ENCODE results near the gene CD3E. TPM values are rescaled to one million over a fixed set of nuclear protein-coding genes. Genes with fewer than 3 reads are reported as not detected.

The CD3E gene
- total and polyA plus RNA-seq, 4 donors: 0.33 to 2.3 (median 1.8) TPM

DNA sequence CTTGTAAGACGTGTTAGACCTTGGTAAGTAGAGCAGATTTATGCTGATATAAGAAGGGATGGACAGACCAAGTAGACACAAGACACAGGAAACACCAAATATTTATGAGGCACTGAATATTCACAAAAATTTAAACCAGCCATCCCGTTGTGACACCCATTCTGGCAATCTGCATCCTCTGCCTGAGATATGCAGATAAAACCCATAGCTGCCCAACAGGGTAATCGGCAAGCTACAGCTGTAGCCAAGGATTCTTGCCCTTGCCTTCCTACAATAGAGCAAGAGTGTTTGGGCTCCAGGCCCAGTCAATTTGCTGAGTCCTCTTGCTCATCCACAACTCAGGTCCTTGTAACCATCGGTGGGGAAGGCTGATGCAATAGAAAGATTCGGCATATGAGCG is 21.9 kb upstream of the CD3E start:
- DNase-seq (ENCODE audit: low spot score): no peak
- Histone ChIP-seq H3K27me3 (ENCODE audit: control insufficient read depth in 4 of 4, insufficient read depth in 4 of 4, low read length in 3 of 4) (no peaks in the 10 kb centered on the region), H3K4me1 (ENCODE audit: control insufficient read depth in 4 of 4, insufficient read depth in 4 of 4, low read length in 3 of 4) (no peaks in the 10 kb centered on the region), H3K27ac (ENCODE audit: low read depth in 1 of 2, low read length in 2 of 2) (no peak overlapping the region), H3K9ac (ENCODE audit: low read depth in 1 of 2, low read length in 2 of 2) (no peak overlapping the region), H3K36me3 (ENCODE audit: control insufficient read depth in 4 of 4, insufficient read depth in 3 of 4, low read depth in 1 of 4, low read length in 3 of 4) (no peaks in the 10 kb centered on the region), H3K9me3 (ENCODE audit: control insufficient read depth in 4 of 4, low read length in 3 of 4) (no peaks in the 10 kb centered on the region), H3K4me3 (ENCODE audit: low read depth in 1 of 3, low read length in 3 of 3) (no peak overlapping the region)
- 79% methylated on average over 6 of the region's 6 CpGs for WGBS
- TF ChIP-seq FOXA1 (IDR thresholded peaks at IDR 0.05): no peak
- TF ChIP-seq, protein P1, sequence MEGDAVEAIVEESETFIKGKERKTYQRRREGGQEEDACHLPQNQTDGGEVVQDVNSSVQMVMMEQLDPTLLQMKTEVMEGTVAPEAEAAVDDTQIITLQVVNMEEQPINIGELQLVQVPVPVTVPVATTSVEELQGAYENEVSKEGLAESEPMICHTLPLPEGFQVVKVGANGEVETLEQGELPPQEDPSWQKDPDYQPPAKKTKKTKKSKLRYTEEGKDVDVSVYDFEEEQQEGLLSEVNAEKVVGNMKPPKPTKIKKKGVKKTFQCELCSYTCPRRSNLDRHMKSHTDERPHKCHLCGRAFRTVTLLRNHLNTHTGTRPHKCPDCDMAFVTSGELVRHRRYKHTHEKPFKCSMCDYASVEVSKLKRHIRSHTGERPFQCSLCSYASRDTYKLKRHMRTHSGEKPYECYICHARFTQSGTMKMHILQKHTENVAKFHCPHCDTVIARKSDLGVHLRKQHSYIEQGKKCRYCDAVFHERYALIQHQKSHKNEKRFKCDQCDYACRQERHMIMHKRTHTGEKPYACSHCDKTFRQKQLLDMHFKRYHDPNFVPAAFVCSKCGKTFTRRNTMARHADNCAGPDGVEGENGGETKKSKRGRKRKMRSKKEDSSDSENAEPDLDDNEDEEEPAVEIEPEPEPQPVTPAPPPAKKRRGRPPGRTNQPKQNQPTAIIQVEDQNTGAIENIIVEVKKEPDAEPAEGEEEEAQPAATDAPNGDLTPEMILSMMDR (IDR thresholded peaks at IDR 0.05; ENCODE audit: low read depth, low read length, missing input control): no peak
- no peak for TF ChIP-seq JUND (IDR thresholded peaks at IDR 0.05)
- no peak for TF ChIP-seq YY1 (IDR thresholded peaks at IDR 0.05)
- TF ChIP-seq SP1 (IDR thresholded peaks at IDR 0.05): no peak
- TF ChIP-seq RXRA (IDR thresholded peaks at IDR 0.05): no peak
- TF ChIP-seq, protein P2, sequence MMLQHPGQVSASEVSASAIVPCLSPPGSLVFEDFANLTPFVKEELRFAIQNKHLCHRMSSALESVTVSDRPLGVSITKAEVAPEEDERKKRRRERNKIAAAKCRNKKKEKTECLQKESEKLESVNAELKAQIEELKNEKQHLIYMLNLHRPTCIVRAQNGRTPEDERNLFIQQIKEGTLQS (IDR thresholded peaks at IDR 0.05): no peak
- TF ChIP-seq, protein P3, sequence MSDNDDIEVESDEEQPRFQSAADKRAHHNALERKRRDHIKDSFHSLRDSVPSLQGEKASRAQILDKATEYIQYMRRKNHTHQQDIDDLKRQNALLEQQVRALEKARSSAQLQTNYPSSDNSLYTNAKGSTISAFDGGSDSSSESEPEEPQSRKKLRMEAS (IDR thresholded peaks at IDR 0.05): no peak

DNA sequence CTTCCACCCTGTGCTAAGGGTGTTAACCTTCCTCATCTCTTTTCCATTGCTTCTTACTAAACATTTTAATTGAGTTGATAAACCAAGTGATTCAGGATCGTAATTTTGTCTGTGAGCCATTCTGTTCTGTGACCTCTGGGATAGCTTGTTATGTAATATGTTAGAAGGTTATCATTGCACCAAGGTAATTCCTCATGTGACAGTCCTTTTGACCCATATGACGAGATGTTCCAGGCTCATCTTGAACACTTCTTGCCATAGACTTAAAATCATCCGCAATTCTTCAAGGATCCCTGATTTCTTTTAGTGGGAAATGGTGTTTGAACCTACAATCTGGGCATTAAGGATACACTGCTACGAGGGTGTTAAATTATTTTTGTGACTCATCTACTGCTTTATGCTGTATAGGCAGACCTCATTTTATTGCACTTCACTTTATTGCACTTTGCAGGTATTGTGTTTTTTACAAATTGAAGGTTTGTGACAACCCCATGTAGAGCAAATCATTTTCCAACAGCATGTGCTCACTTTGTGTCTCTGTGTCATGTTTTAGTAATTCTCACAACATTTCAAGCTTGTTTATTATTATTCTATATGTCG is 21.4 kb upstream of the CD3E start:
- H3K4me1 ChIP-seq (ENCODE audit: control insufficient read depth in 4 of 4, insufficient read depth in 4 of 4, low read length in 3 of 4): no peaks in the 10 kb centered on the region
- no peak for DNase-seq (ENCODE audit: low spot score)

More for the DNA sequence above, 21.4 kb upstream of the CD3E start:
- no peaks in the 10 kb centered on the region for H3K9me3 ChIP-seq (ENCODE audit: control insufficient read depth in 4 of 4, low read length in 3 of 4)
- H3K27me3 ChIP-seq (ENCODE audit: control insufficient read depth in 4 of 4, insufficient read depth in 4 of 4, low read length in 3 of 4): no peaks in the 10 kb centered on the region
- WGBS: 56% methylated on average over 5 of the region's 5 CpGs
- no peak for TF ChIP-seq TAF1 (conservative IDR thresholded peaks at IDR 0.05)
- TF ChIP-seq, protein P2 (IDR thresholded peaks at IDR 0.05): no peak
- no peak for TF ChIP-seq YY1 (IDR thresholded peaks at IDR 0.05)
- TF ChIP-seq RAD21 (IDR thresholded peaks at IDR 0.05): no peak
- TF ChIP-seq JUND (IDR thresholded peaks at IDR 0.05): no peak
- TF ChIP-seq FOXA2 (IDR thresholded peaks at IDR 0.05): no peak
- TF ChIP-seq, protein P4, sequence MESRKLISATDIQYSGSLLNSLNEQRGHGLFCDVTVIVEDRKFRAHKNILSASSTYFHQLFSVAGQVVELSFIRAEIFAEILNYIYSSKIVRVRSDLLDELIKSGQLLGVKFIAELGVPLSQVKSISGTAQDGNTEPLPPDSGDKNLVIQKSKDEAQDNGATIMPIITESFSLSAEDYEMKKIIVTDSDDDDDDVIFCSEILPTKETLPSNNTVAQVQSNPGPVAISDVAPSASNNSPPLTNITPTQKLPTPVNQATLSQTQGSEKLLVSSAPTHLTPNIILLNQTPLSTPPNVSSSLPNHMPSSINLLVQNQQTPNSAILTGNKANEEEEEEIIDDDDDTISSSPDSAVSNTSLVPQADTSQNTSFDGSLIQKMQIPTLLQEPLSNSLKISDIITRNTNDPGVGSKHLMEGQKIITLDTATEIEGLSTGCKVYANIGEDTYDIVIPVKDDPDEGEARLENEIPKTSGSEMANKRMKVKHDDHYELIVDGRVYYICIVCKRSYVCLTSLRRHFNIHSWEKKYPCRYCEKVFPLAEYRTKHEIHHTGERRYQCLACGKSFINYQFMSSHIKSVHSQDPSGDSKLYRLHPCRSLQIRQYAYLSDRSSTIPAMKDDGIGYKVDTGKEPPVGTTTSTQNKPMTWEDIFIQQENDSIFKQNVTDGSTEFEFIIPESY (IDR thresholded peaks at IDR 0.05): no peak
- TF ChIP-seq GABPA (IDR thresholded peaks at IDR 0.05 in 1 of 2, conservative IDR thresholded peaks at IDR 0.05 in 1 of 2): no peak
- TF ChIP-seq EGR1 (IDR thresholded peaks at IDR 0.05; ENCODE audit: low read depth in 2 of 2): no peak
- TF ChIP-seq, protein P3 (IDR thresholded peaks at IDR 0.05): no peak
- no peak for TF ChIP-seq HNF4G (IDR thresholded peaks at IDR 0.05)
- TF ChIP-seq NR2F2 (IDR thresholded peaks at IDR 0.05): no peak
- no peak for TF ChIP-seq SP1 (IDR thresholded peaks at IDR 0.05)
- TF ChIP-seq, protein P5, sequence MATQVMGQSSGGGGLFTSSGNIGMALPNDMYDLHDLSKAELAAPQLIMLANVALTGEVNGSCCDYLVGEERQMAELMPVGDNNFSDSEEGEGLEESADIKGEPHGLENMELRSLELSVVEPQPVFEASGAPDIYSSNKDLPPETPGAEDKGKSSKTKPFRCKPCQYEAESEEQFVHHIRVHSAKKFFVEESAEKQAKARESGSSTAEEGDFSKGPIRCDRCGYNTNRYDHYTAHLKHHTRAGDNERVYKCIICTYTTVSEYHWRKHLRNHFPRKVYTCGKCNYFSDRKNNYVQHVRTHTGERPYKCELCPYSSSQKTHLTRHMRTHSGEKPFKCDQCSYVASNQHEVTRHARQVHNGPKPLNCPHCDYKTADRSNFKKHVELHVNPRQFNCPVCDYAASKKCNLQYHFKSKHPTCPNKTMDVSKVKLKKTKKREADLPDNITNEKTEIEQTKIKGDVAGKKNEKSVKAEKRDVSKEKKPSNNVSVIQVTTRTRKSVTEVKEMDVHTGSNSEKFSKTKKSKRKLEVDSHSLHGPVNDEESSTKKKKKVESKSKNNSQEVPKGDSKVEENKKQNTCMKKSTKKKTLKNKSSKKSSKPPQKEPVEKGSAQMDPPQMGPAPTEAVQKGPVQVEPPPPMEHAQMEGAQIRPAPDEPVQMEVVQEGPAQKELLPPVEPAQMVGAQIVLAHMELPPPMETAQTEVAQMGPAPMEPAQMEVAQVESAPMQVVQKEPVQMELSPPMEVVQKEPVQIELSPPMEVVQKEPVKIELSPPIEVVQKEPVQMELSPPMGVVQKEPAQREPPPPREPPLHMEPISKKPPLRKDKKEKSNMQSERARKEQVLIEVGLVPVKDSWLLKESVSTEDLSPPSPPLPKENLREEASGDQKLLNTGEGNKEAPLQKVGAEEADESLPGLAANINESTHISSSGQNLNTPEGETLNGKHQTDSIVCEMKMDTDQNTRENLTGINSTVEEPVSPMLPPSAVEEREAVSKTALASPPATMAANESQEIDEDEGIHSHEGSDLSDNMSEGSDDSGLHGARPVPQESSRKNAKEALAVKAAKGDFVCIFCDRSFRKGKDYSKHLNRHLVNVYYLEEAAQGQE (IDR thresholded peaks at IDR 0.05): no peak
- TF ChIP-seq, protein P1 (IDR thresholded peaks at IDR 0.05; ENCODE audit: low read depth, low read length, missing input control): no peak
- TF ChIP-seq FOXA1 (IDR thresholded peaks at IDR 0.05): no peak
- no peak for TF ChIP-seq RXRA (IDR thresholded peaks at IDR 0.05)
- TF ChIP-seq HNF4A (conservative IDR thresholded peaks at IDR 0.05): no peak
- H3K9ac ChIP-seq (ENCODE audit: low read depth in 1 of 2, low read length in 2 of 2): no peak overlapping the region
- H3K4me3 ChIP-seq (ENCODE audit: low read depth in 1 of 3, low read length in 3 of 3): no peak overlapping the region
- no peaks in the 10 kb centered on the region for H3K36me3 ChIP-seq (ENCODE audit: control insufficient read depth in 4 of 4, insufficient read depth in 3 of 4, low read depth in 1 of 4, low read length in 3 of 4)
- H3K27ac ChIP-seq (ENCODE audit: low read depth in 1 of 2, low read length in 2 of 2): no peak overlapping the region

Measured in liver (tissue), 9 donors.